GM19023 (cell line): ENCODE data around the gene UBE2U.
"Not testable (repeated sequence)": the region's sequence is repeated elsewhere in the genome, so short reads cannot be mapped to it uniquely, and the experiment has no call there.

Experiments
- ATAC-seq: cut with Tn5 transposase; IDR thresholded peaks from one replicate; pipeline ENCODE4 v1.9.1; 2021; ENCODE audit warnings: mild to moderate bottlenecking, moderate library complexity; ENCODE audit not compliant: unreplicated experiment

UBE2U gene

DNA sequence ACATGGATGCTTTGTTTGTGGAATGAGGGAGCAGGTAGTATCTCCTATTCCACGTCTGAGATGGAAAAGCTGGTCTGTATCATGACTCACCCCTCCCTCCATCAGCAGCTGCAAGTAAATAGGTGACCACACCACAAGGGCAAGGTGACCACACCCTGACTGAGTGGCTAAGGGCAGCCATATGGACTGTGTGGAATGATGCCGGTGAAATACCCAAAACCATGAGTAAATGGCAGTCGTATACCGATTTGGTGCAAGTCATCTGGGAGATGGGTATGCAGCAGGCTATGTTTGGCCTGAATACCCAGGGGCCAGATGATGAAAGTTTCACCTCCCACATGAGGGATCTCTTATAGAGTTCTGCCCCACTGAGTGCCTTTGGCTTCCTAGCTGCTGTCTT, 15.8 kb upstream of the UBE2U start:
- no peak for ATAC-seq

DNA sequence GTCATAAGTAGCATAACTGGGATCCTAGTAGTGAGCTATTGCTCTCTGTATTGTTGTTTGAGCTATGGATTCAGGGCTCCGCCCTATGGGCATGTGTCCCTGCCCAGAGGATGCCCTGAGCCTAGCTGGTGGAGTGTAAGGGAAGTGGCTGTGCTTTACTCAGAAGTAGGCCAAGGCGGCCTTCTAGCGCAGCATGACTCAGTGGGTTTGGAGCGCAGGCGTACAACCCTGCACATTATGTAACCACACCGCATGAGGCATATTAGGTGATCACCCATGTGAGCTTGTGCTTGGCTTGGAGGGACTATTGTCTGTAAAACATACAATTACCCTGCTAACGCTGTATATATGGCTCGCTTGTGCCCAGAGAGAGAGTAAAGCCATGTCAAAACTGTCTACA, 11.1 kb upstream of the UBE2U start:
- no peak for ATAC-seq

- ATAC-seq = no peak
Measured at GRCh38 chr1:64194168-64195080, 9.0 kb upstream of the UBE2U start.

GRCh38 chr1:64195081-64195395, 8.4 kb upstream of the UBE2U start:
- ATAC-seq = no peak

GRCh38 chr1:64196074-64196870, 7.2 kb upstream of the UBE2U start:
- no peak for ATAC-seq

DNA sequence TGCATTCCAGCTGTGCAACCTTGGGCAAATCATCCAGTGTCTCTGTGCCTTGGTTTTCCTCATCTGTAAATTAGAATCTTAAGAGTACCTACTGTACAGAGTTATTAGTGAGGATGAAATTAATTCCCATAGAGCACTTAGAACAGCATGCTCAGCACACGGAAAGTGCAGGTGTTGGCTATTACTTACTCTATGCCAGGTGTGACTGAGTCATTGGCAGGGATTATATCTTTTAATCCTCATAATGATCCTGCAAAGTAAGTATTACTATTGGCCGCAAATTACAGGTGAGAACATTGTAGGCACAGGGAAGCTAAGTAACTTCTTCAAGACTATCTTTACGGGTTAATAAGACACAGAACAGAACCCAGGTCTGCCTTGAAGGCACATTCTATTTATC, 6.3 kb upstream of the UBE2U start:
- no peak for ATAC-seq

- no peak for ATAC-seq
Measured at GRCh38 chr1:64199154-64199553, 4.3 kb upstream of the UBE2U start.

GRCh38 chr1:64200064-64200463, 3.4 kb upstream of the UBE2U start:
- ATAC-seq = no peak

GRCh38 chr1:64209221-64209620, 5.8 kb downstream of the UBE2U start:
- ATAC-seq = no peak

DNA sequence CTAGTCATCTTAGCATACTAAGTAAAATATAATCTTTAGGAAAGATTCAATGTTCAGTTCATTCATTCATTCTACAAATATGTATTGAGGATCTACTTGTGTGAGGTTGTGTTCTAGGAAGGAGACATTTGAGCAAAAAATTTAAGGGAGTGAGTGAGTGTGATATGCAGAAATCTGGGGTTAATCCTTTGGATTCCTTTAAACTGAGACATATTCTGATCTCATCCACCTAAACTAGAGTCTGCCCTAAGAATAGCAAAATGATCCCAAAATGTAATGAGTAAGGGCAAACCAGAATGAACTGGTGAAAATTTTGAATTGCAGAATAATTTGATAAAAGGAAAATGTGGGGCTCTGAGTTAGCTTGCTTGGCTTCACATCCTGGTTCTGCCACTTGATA, 8.6 kb downstream of the UBE2U start:
- no peak for ATAC-seq

DNA sequence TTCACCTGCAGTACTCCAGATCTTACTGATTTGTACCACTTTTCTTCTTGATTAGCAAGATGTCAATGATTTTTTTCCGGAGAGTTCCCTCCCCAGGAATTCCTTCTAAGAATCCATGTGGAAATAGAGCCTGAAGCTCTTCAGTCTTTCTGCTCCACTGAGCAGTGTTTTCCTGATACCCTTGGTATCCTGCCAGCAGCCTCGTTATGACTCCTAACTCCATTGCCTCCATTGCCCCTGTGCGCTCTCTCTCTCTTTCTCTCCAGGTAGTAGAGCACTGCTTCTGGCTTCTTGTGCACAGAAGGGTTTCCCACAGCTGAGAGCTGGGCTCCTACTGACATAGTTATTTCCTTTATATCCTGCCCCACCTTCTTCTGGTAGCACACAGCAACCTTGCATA, 12.2 kb downstream of the UBE2U start:
- ATAC-seq = no peak

DNA sequence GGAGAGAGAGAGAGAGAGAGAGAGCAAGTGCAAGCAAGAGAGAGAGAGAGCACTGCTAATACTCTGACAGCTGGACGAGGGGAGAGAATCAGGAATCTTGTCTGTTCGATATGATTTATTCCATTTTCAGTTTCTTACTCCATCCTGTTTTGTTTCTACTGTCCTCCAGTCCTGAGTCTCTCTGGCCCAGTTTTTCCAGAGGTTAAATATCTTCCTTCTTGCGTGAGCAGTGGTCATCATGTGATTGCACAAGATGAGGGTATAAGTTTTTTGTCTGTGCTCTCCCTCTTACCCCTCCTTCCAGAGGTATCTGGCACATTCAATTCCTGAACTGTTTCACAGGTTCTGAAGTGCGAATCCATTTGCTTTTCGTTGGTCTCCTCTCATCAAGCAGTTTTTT, 16.8 kb downstream of the UBE2U start:
- ATAC-seq = no peak

DNA sequence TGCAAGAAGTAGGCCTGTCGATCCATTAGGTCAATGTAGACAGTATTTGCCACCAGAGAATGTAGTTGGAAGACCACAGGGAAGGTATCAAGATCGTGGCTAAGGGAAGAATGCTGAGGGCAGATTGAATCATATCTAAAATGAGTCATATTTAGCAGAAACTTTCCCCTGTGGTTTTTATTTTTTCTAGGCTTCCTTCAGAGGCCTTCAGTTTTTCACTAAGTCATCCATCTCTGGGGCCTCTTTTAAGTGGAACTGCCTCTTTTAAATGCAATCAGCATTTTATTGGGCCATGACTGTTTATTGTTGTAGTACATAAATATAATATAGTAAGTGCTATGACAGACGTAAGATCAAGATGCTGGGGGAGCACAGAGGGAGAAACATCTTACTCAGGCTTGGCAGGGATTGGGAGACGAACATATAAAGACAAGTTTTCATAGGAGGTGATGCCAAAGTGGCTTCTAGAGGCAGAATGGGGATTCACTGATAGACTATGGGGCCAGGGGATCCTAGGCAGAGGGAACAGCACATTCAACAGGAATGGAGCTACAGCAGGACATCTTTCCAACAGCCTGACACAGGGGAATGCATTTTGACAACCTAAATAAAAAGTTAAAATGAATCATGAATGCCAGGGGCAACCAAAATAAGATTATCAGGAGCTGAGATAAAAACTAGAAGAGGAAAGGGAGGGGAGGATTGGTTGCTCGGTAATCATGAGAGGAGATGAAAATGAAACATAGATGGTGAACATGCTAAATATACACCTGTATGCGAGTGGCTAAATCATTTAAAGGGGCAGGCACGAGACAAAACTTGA, 20.1 kb downstream of the UBE2U start:
- ATAC-seq = no peak

- ATAC-seq = not testable (repeated sequence)
Measured at GRCh38 chr1:64224236-64224635, 20.8 kb downstream of the UBE2U start.

GRCh38 chr1:64228167-64228957, 24.9 kb downstream of the UBE2U start:
- ATAC-seq = no peak

GRCh38 chr1:64229307-64229706, 25.9 kb downstream of the UBE2U start:
- no peak for ATAC-seq

- no peak for ATAC-seq
Measured at GRCh38 chr1:64231153-64231552, 27.7 kb downstream of the UBE2U start.

GRCh38 chr1:64231654-64232053, 28.2 kb downstream of the UBE2U start:
- ATAC-seq = no peak

- no peak for ATAC-seq
Measured at GRCh38 chr1:64234714-64235113, 31.3 kb downstream of the UBE2U start.

- no peak for ATAC-seq
Measured at GRCh38 chr1:64235181-64235580, 31.8 kb downstream of the UBE2U start.

- no peak for ATAC-seq
Measured at GRCh38 chr1:64235910-64236309, 32.5 kb downstream of the UBE2U start.
